GM12878 (cell line): ENCODE results near the gene SLC35C1. TPM values are rescaled to one million over a fixed set of nuclear protein-coding genes. Genes with fewer than 3 reads are reported as not detected.

Source experiments
- ATAC-seq: fragments of 200-7000 bp; cut with Tn5 transposase; 3 replicates; pipeline ENCODE4 v1.9.1; 2020; ENCODE audit warnings: mild to moderate bottlenecking, moderate library complexity
- BruUV-seq: library from RNA; stranded (reverse); fragments of 400-500 nt; replicated peaks from 2 replicates; lab custom pipeline; 2021; lab: Mats Ljungman, UMichigan
- CTCF ChIA-PET: fragments of 300-600 bp; sonication (Branson Sonifier 250); formaldehyde crosslinking; extraction: SDS; loops from one replicate; lab custom pipeline; 2021; ENCODE audit warnings: inconsistent platforms; lab: Yijun Ruan, JAX
- POLR2A ChIA-PET: fragments of 350-600 bp; formaldehyde crosslinking; extraction: SDS; loops from one replicate; lab custom pipeline; 2021; ENCODE audit warnings: inconsistent platforms; lab: Charles Lee
- RAD21 ChIA-PET: fragments of 300-600 bp; sonication (Branson Sonifier 250); formaldehyde crosslinking; loops from one replicate; lab custom pipeline; 2023; ENCODE audit warnings: antibody characterized with exemption; ENCODE audit not compliant: unreplicated experiment; lab: Charles Lee
- SMC1A ChIA-PET: fragments of 300-600 bp; sonication (Branson Sonifier 250); formaldehyde crosslinking; loops from one replicate; lab custom pipeline; 2023; ENCODE audit not compliant: unreplicated experiment, uncharacterized antibody; lab: Charles Lee
- DNase-seq: peaks from one replicate; pipeline ENCODE4 v3.0.0-alpha.2; 2011; ENCODE audit warnings: low read depth, low spot score
- FAIRE-seq: peaks from 3 replicates; lab custom pipeline; 2011; peaks lifted over from hg19 to GRCh38; lab: Jason Lieb, UNC
- H2AFZ ChIP-seq: 2 replicates; pipeline ENCODE4 v1.6.0; 2011; ENCODE audit warnings: low read depth, low read length, control low read depth; ENCODE audit not compliant: control insufficient read depth
- H3K27ac ChIP-seq: 2 replicates; pipeline ENCODE4 v1.5.1; 2011; ENCODE audit warnings: control low read depth; ENCODE audit not compliant: control insufficient read depth, insufficient read depth
- H3K27me3 ChIP-seq, 2 experiments: replicated peaks in 1 of 2; 2 replicates each; pipeline versions ENCODE4 v1.6.0 to v1.6.1; 2011; ENCODE audit warnings: low read length in 1 of 2; ENCODE audit not compliant: control insufficient read depth in 2 of 2, insufficient read depth in 2 of 2
- H3K36me3 ChIP-seq, 2 experiments: 2 replicates each; pipeline ENCODE4 v1.5.1; 2011; ENCODE audit warnings: low read length in 1 of 2; ENCODE audit not compliant: control insufficient read depth in 2 of 2, insufficient read depth in 2 of 2
- H3K4me1 ChIP-seq: 2 replicates; pipeline ENCODE4 v1.6.1; 2011; ENCODE audit warnings: mild to moderate bottlenecking, low read length, moderate library complexity, mixed read lengths; ENCODE audit not compliant: control insufficient read depth, insufficient read depth
- H3K4me2 ChIP-seq: 2 replicates; pipeline ENCODE4 v1.6.0; 2011; ENCODE audit warnings: control low read depth; ENCODE audit not compliant: control insufficient read depth, insufficient read depth
- H3K4me3 ChIP-seq: fragments of 200-600 bp; sonication (generic); 2 replicates; pipeline ENCODE4 v1.5.1; 2016
- H3K79me2 ChIP-seq: 2 replicates; pipeline ENCODE4 v1.6.0; 2011; ENCODE audit warnings: low read length; ENCODE audit not compliant: control insufficient read depth, insufficient read depth
- H3K9ac ChIP-seq: 2 replicates; pipeline ENCODE4 v1.8.0; 2011; ENCODE audit warnings: low read length, control low read depth, mixed read lengths; ENCODE audit not compliant: control insufficient read depth, insufficient read depth
- H3K9me3 ChIP-seq: replicated peaks from 3 replicates; pipeline ENCODE4 v1.5.1; 2011; ENCODE audit warnings: mild to moderate bottlenecking, low read length; ENCODE audit not compliant: control insufficient read depth, insufficient read depth
- H4K20me1 ChIP-seq: 2 replicates; pipeline ENCODE4 v1.6.0; 2011; ENCODE audit not compliant: control insufficient read depth, insufficient read depth
- BCL11A ChIP-seq: IDR thresholded peaks from 2 replicates; pipeline ENCODE4 v1.6.1; 2011; ENCODE audit warnings: low read depth, low read length
- BCLAF1 ChIP-seq: fragments of 450-650 bp; IDR thresholded peaks from 2 replicates; pipeline ENCODE4 v1.6.1; 2017; ENCODE audit warnings: antibody characterized with exemption, mild to moderate bottlenecking, moderate library complexity
- CTCF ChIP-seq, 3 experiments: IDR thresholded peaks in 2 of 3; conservative IDR thresholded peaks in 1 of 3; 2 replicates each; pipeline ENCODE4 v1.5.1; 2011; ENCODE audit warnings: low read depth in 3 of 3, low read length in 3 of 3, mild to moderate bottlenecking in 3 of 3, control low read depth in 2 of 3, moderate library complexity in 2 of 3, inconsistent platforms in 1 of 3, mixed read lengths in 1 of 3; ENCODE audit not compliant: control insufficient read depth in 2 of 3, insufficient read depth in 1 of 3; ENCODE audit errors: extremely low read depth in 1 of 3
- ELK1 ChIP-seq: IDR thresholded peaks from 2 replicates; pipeline ENCODE4 v1.6.1; 2012; ENCODE audit warnings: low read depth, low read length, improper control_type of control experiment
- FOXM1 ChIP-seq: IDR thresholded peaks from 2 replicates; pipeline ENCODE4 v1.6.1; 2012; ENCODE audit warnings: low read depth, mild to moderate bottlenecking, inconsistent platforms, low read length, moderate library complexity
- HCFC1 ChIP-seq: fragments of 150-350 bp; IDR thresholded peaks from 2 replicates; pipeline ENCODE4 v1.6.1; 2014; ENCODE audit warnings: low read length
- KAT2A ChIP-seq: conservative IDR thresholded peaks from 2 replicates; pipeline ENCODE4 v1.6.1; 2011; ENCODE audit warnings: low read depth, low read length; ENCODE audit not compliant: control insufficient read depth
- MYC ChIP-seq: IDR thresholded peaks from 2 replicates; pipeline ENCODE4 v1.6.1; 2011; ENCODE audit warnings: mild to moderate bottlenecking, low read length, moderate library complexity, inconsistent platforms; ENCODE audit not compliant: insufficient read depth, insufficient replicate concordance, insufficient read length, severe bottlenecking
- NFYA ChIP-seq: IDR thresholded peaks from 2 replicates; pipeline ENCODE4 v1.6.1; 2011; ENCODE audit warnings: low read depth, mild to moderate bottlenecking, low read length, improper control_type of control experiment, borderline replicate concordance
- NKRF ChIP-seq: fragments of 450-650 bp; conservative IDR thresholded peaks from 2 replicates; pipeline ENCODE4 v1.6.1; 2017; ENCODE audit warnings: mild to moderate bottlenecking, moderate library complexity
- NR2C2 ChIP-seq: IDR thresholded peaks from 2 replicates; pipeline ENCODE4 v1.6.1; 2011; ENCODE audit warnings: borderline replicate concordance, low read depth; ENCODE audit not compliant: control insufficient read depth, insufficient read length
- POLR2AphosphoS5 ChIP-seq: IDR thresholded peaks from 2 replicates; pipeline ENCODE4 v1.6.1; 2011; ENCODE audit warnings: mild to moderate bottlenecking, low read length, inconsistent platforms
- SMAD5 ChIP-seq: IDR thresholded peaks from 2 replicates; pipeline ENCODE4 v1.6.1; 2016; ENCODE audit warnings: antibody characterized with exemption, low read depth
- STAT3 ChIP-seq: IDR thresholded peaks from 2 replicates; pipeline ENCODE4 v1.6.1; 2011; ENCODE audit warnings: low read depth, low read length, improper control_type of control experiment
- TBL1XR1 ChIP-seq: IDR thresholded peaks from 2 replicates; pipeline ENCODE4 v1.6.1; 2012; ENCODE audit warnings: low read depth, low read length, improper control_type of control experiment
- TCF7 ChIP-seq: IDR thresholded peaks from 2 replicates; pipeline ENCODE4 v1.6.1; 2014; ENCODE audit warnings: antibody characterized with exemption, borderline replicate concordance
- ZBED1 ChIP-seq: IDR thresholded peaks from 2 replicates; pipeline ENCODE4 v1.6.1; 2016; ENCODE audit warnings: borderline replicate concordance
- ZNF217 ChIP-seq: fragments of 450-650 bp; IDR thresholded peaks from 2 replicates; pipeline ENCODE4 v1.6.1; 2017; ENCODE audit warnings: antibody characterized with exemption, mild to moderate bottlenecking
- WGBS: methylation state at CpG from one replicate; pipeline ENCODE4 v1.1.6; 2016; ENCODE audit warnings: low lambda C conversion rate; ENCODE audit not compliant: insufficient replicate concordance, insufficient coverage; ENCODE audit errors: missing lambda C conversion rate; 5-methylcytosine and 5-hydroxymethylcytosine counted together
- in situ Hi-C: fragments of 300-500 bp; cut with MboI; formaldehyde crosslinking; loops from 9 replicates; pipeline ENCODE4 v1.14.3; 2018; ENCODE audit warnings: mixed read lengths
- intact Hi-C: fragments of 100-400 bp; cut with micrococcal nuclease; formaldehyde crosslinking; loops from one replicate; pipeline ENCODE4 v1.14.2; 2022; ENCODE audit not compliant: unreplicated experiment
- polyA plus RNA-seq, 11 experiments: library from polyadenylated mRNA; depleted of rRNA in 4 of 11; unstranded in 6 of 11; stranded (reverse) in 5 of 11; fragments of >200 nt; fragmentation: Nextera tagmentation in 4 of 11; fragmentation: Illumina TruSeq in 1 of 11; extraction: Ambion mirVana in 4 of 11; extraction: Trizol in 1 of 11; gene quantifications; 1 replicate in 1 of 11; 2 replicates in 10 of 11; pipeline versions ENCODE4 v1.2.1 to v1.2.3, GENCODE V29; 2011 to 2016; ENCODE audit warnings: inconsistent platforms in 2 of 11, missing spikeins in 2 of 11, low read depth in 1 of 11
- total RNA-seq, 4 experiments: library from RNA; depleted of rRNA in 3 of 4; stranded (reverse); fragments of >200 nt in 3 of 4; fragmentation: Illumina TruSeq in 1 of 4; extraction: Trizol in 1 of 4; gene quantifications; 2 replicates each; pipeline versions ENCODE4 v1.2.1 to v1.2.3, GENCODE V29; 2013 to 2021

SLC35C1 gene
- total and polyA plus RNA-seq, 10 of the 15 experiments (the other 5 are each of a cell fraction or from before 2014, with no cell fraction given): 0.55 to 9.7 (median 4.3) TPM

GRCh38 chr11:45791524-45791923 is 13.4 kb upstream of the SLC35C1 start:
- 100% methylated on average over 1 of the region's 1 CpG for WGBS
- FAIRE-seq (no peak), DNase-seq (no peak), ATAC-seq (no peak)
- in situ Hi-C loops: no loop called here
- Histone ChIP-seq H3K4me2 (no peak overlapping the region), H3K36me3 (no peaks in the 10 kb centered on the region), H3K27ac (no peak overlapping the region), H3K9me3 (no peaks in the 10 kb centered on the region), H3K4me1 (no peaks in the 10 kb centered on the region), H2AFZ (no peak overlapping the region), H3K4me3 (no peak overlapping the region), H3K79me2 (no peaks in the 10 kb centered on the region), H3K27me3 (no peaks in the 10 kb centered on the region), H4K20me1 (no peaks in the 10 kb centered on the region), H3K9ac (no peak overlapping the region)
- no TSS peak for BruUV-seq
- CTCF ChIA-PET: no interaction called here
- POLR2A ChIA-PET: no interaction called here
- intact Hi-C loops: no loop called here
- RAD21 ChIA-PET: no interaction called here
- SMC1A ChIA-PET: no interaction called here
- TF ChIP-seq NFYA (no peak), BCL11A (no peak), ZBED1 (no peak), TCF7 (no peak), HCFC1 (no peak), FOXM1 (no peak), BCLAF1 (no peak), ELK1 (no peak), NR2C2 (no peak), NKRF (no peak), SMAD5 (no peak), POLR2AphosphoS5 (no peak), KAT2A (no peak), TBL1XR1 (no peak), CTCF (IDR thresholded peaks at IDR 0.05 in 2 of 3, conservative IDR thresholded peaks at IDR 0.05 in 1 of 3; ENCODE audit: control insufficient read depth in 2 of 3, extremely low read depth in 1 of 3, insufficient read depth in 1 of 3, low read depth in 3 of 3, low read length in 3 of 3) (no peak), STAT3 (no peak), MYC (no peak), ZNF217 (no peak)
